ENCODE data around the gene GLUD2.
"Not testable (repeated sequence)": the region's sequence is repeated elsewhere in the genome, so short reads cannot be mapped to it uniquely, and the experiment has no call there.

GLUD2 gene

GRCh38 chrX:121047441-121048419 lies at the start of gene GLUD2:
Gene GLUD2, plus strand, starts transcription at chrX:121047610. Its CDS starts 75 bp downstream, at chrX:121047685.
- DNase-seq = peak; percentile 40

- no peak for DNase-seq
These were observed 48.0 kb upstream of the GLUD2 start for GRCh38 chrX:120999413-120999812.

GRCh38 chrX:121000589-121000988 lies 46.8 kb upstream of the GLUD2 start:
- peak; percentile 5 for DNase-seq

- no peak for DNase-seq
These were observed 38.5 kb upstream of the GLUD2 start for GRCh38 chrX:121008920-121009319.

- DNase-seq = no peak
These were observed 37.6 kb upstream of the GLUD2 start for GRCh38 chrX:121009764-121010163.

GRCh38 chrX:121010218-121010617 lies 37.2 kb upstream of the GLUD2 start:
- no peak for DNase-seq

GRCh38 chrX:121011254-121011653 lies 36.2 kb upstream of the GLUD2 start:
- no peak for DNase-seq

GRCh38 chrX:121013897-121014455 lies 33.4 kb upstream of the GLUD2 start:
- no peak for DNase-seq

- DNase-seq = no peak
These were observed 32.6 kb upstream of the GLUD2 start for GRCh38 chrX:121014826-121015225.

- no peak for DNase-seq
These were observed 19.0 kb upstream of the GLUD2 start for GRCh38 chrX:121028419-121028818.

- DNase-seq = no peak
These were observed 17.3 kb upstream of the GLUD2 start for GRCh38 chrX:121030083-121030482.

- no peak for DNase-seq
These were observed 14.9 kb upstream of the GLUD2 start for GRCh38 chrX:121032531-121032930.

- DNase-seq = no peak
These were observed 11.3 kb upstream of the GLUD2 start for GRCh38 chrX:121036137-121036536.

- DNase-seq = no peak
These were observed 10.5 kb upstream of the GLUD2 start for GRCh38 chrX:121036951-121037350.

- no peak for DNase-seq
These were observed 3.4 kb downstream of the GLUD2 start for GRCh38 chrX:121050781-121051180.

- no peak for DNase-seq
These were observed 4.7 kb downstream of the GLUD2 start for GRCh38 chrX:121052122-121052521.

GRCh38 chrX:121062289-121062688 lies 14.9 kb downstream of the GLUD2 start:
- DNase-seq = no peak

- DNase-seq = no peak
These were observed 17.2 kb downstream of the GLUD2 start for GRCh38 chrX:121064579-121064978.

GRCh38 chrX:121084247-121084646 lies 36.8 kb downstream of the GLUD2 start:
- DNase-seq = not testable (repeated sequence)

GRCh38 chrX:121084903-121085611 lies 37.6 kb downstream of the GLUD2 start:
- DNase-seq = no peak

GRCh38 chrX:121085612-121086010 lies 38.2 kb downstream of the GLUD2 start:
- DNase-seq = no peak

GRCh38 chrX:121093011-121093410 lies 45.6 kb downstream of the GLUD2 start:
- no peak for DNase-seq
